VCaP (cell line): ENCODE results near the gene ABR.
"Not testable (repeated sequence)": the region's sequence is repeated elsewhere in the genome, so short reads cannot be mapped to it uniquely, and the experiment has no call there.

ENCODE experiments used
- H3K27ac ChIP-seq: fragments of 450-650 bp; 2 replicates; pipeline ENCODE4 v1.5.1; 2017
- CTCF ChIP-seq: fragments of 450-650 bp; conservative IDR thresholded peaks from 2 replicates; pipeline ENCODE4 v1.5.1; 2017; ENCODE audit warnings: mild to moderate bottlenecking, moderate library complexity

Gene ABR

GRCh38 chr17:1078831-1079561 is 100.8 kb downstream of the ABR start:
- no peak for TF ChIP-seq CTCF
- no peak overlapping the region for H3K27ac ChIP-seq

GRCh38 chr17:1077986-1078711 is 101.6 kb downstream of the ABR start:
- no peak overlapping the region for H3K27ac ChIP-seq

GRCh38 chr17:1077581-1077985 is 102.2 kb downstream of the ABR start:
- no peak for TF ChIP-seq CTCF
- no peak overlapping the region for H3K27ac ChIP-seq

More at GRCh38 chr17:1077986-1078711, 101.6 kb downstream of the ABR start:
- TF ChIP-seq CTCF, result no peak

DNA sequence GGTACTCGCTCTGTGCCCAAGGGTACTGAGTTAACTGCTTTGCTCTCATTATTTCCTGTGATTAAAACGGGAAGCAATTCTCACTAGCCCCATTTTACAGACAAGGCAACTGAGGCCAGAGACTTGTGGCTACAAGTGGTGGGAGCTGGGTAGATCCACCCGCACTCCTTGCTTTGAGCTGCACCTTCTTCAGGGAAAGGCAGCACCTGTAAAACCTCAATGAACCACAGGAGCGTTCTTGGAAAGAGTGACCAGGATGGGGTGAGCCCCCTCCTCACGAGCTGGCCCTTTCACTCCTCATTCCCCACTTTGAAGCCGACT is 102.8 kb downstream of the ABR start:
- no peak for TF ChIP-seq CTCF
- H3K27ac ChIP-seq, result no peak overlapping the region

- TF ChIP-seq CTCF, result no peak
- no peak overlapping the region for H3K27ac ChIP-seq
These were observed 103.3 kb downstream of the ABR start for GRCh38 chr17:1076299-1076981.

- H3K27ac ChIP-seq, result no peak overlapping the region
- TF ChIP-seq CTCF, result no peak
These were observed 104.7 kb downstream of the ABR start for GRCh38 chr17:1074886-1075605.

GRCh38 chr17:1073963-1074625 is 105.7 kb downstream of the ABR start:
- H3K27ac ChIP-seq, result not testable (repeated sequence)
